Ishikawa (cell line): ENCODE results near the gene AMH.

Experiments
- EP300 ChIP-seq: IDR thresholded peaks from 2 replicates; pipeline ENCODE4 v1.6.1; 2012; ENCODE audit warnings: borderline replicate concordance
- RAD21 ChIP-seq: IDR thresholded peaks from 2 replicates; pipeline ENCODE4 v1.6.1; 2012; ENCODE audit warnings: low read depth

DNA sequence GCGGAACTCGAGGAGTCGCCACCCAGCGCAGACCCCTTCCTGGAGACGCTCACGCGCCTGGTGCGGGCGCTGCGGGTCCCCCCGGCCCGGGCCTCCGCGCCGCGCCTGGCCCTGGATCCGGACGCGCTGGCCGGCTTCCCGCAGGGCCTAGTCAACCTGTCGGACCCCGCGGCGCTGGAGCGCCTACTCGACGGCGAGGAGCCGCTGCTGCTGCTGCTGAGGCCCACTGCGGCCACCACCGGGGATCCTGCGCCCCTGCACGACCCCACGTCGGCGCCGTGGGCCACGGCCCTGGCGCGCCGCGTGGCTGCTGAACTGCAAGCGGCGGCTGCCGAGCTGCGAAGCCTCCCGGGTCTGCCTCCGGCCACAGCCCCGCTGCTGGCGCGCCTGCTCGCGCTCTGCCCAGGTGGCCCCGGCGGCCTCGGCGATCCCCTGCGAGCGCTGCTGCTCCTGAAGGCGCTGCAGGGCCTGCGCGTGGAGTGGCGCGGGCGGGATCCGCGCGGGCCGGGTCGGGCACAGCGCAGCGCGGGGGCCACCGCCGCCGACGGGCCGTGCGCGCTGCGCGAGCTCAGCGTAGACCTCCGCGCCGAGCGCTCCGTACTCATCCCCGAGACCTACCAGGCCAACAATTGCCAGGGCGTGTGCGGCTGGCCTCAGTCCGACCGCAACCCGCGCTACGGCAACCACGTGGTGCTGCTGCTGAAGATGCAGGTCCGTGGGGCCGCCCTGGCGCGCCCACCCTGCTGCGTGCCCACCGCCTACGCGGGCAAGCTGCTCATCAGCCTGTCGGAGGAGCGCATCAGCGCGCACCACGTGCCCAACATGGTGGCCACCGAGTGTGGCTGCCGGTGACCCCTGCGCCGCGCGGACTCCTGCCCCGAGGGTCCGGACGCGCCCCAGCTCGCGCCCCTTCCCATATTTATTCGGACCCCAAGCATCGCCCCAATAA lies 2.3 kb downstream of the AMH start:
- TF ChIP-seq RAD21 (no peak), EP300 (no peak)
